ENCODE measurements around the gene PTPRO. TPM values are rescaled to one million over a fixed set of nuclear protein-coding genes. Genes with fewer than 3 reads are reported as not detected.
A peak's percentile ranks its signal among the peaks of the same experiment; 100 is the strongest.

PTPRO gene
- total RNA-seq, 1 donor from 2014 or later, result 20.2 TPM

- no peak for DNase-seq (ENCODE audit: low spot score)
Measured at GRCh38 chr12:15558915-15559528, 236.7 kb downstream of the PTPRO start.

- DNase-seq (ENCODE audit: low spot score), result no peak
Measured at GRCh38 chr12:15561396-15561795, 239.1 kb downstream of the PTPRO start.

GRCh38 chr12:15562263-15562662 is 240.0 kb downstream of the PTPRO start:
- DNase-seq (ENCODE audit: low spot score), result no peak

GRCh38 chr12:15563663-15564062 is 241.4 kb downstream of the PTPRO start:
- no peak for DNase-seq (ENCODE audit: low spot score)

- no peak for DNase-seq (ENCODE audit: low spot score)
Measured at GRCh38 chr12:15574353-15574752, 252.0 kb downstream of the PTPRO start.

- no peak for DNase-seq (ENCODE audit: low spot score)
Measured at GRCh38 chr12:15575671-15576541, 253.6 kb downstream of the PTPRO start.

GRCh38 chr12:15580431-15580830 is 258.1 kb downstream of the PTPRO start:
- DNase-seq (ENCODE audit: low spot score), result no peak

- DNase-seq (ENCODE audit: low spot score), result peak; percentile 26
Measured at GRCh38 chr12:15581006-15581405, 258.7 kb downstream of the PTPRO start.

GRCh38 chr12:15583804-15584203 is 261.5 kb downstream of the PTPRO start:
- no peak for DNase-seq (ENCODE audit: low spot score)

- peak; percentile 51 for DNase-seq (ENCODE audit: low spot score)
Measured at GRCh38 chr12:15584366-15585041, 262.2 kb downstream of the PTPRO start.

GRCh38 chr12:15589328-15590032 is 267.2 kb downstream of the PTPRO start:
- no peak for DNase-seq (ENCODE audit: low spot score)

GRCh38 chr12:15590180-15590826 is 268.0 kb downstream of the PTPRO start:
- DNase-seq (ENCODE audit: low spot score), result peak; percentile 79

- no peak for DNase-seq (ENCODE audit: low spot score)
Measured at GRCh38 chr12:15591811-15592210, 269.5 kb downstream of the PTPRO start.

GRCh38 chr12:15592934-15593333 is 270.6 kb downstream of the PTPRO start:
- DNase-seq (ENCODE audit: low spot score), result no peak

- no peak for DNase-seq (ENCODE audit: low spot score)
Measured at GRCh38 chr12:15596174-15596573, 273.9 kb downstream of the PTPRO start.

GRCh38 chr12:15597125-15597830 is 275.0 kb downstream of the PTPRO start:
- no peak for DNase-seq (ENCODE audit: low spot score)

GRCh38 chr12:15599266-15600037 is 277.1 kb downstream of the PTPRO start:
- DNase-seq (ENCODE audit: low spot score), result peak; percentile 95

- no peak for DNase-seq (ENCODE audit: low spot score)
Measured at GRCh38 chr12:15600223-15600935, 278.1 kb downstream of the PTPRO start.

GRCh38 chr12:15601210-15601800 is 279.0 kb downstream of the PTPRO start:
- no peak for DNase-seq (ENCODE audit: low spot score)
